HepG2 (cell line): ENCODE results near the gene EFNA2. TPM values are rescaled to one million over a fixed set of nuclear protein-coding genes. Genes with fewer than 3 reads are reported as not detected.

Source experiments
- ATAC-seq: fragments of 200-7000 bp; cut with Tn5 transposase; 3 replicates; pipeline ENCODE4 v1.9.1; 2020; ENCODE audit warnings: mild to moderate bottlenecking, moderate library complexity
- BruUV-seq: library from RNA; stranded (reverse); fragments of 400-500 nt; replicated peaks from 2 replicates; lab custom pipeline; 2021; lab: Mats Ljungman, UMichigan
- CTCF ChIA-PET: fragments of 300-600 bp; formaldehyde crosslinking; extraction: SDS; loops from one replicate; lab custom pipeline; 2021; ENCODE audit warnings: low total read pairs, inconsistent platforms, low intra/inter-chr PET ratio; lab: Yijun Ruan, JAX
- POLR2A ChIA-PET: fragments of 350-600 bp; sonication (Branson Sonifier 250); formaldehyde crosslinking; loops from one replicate; lab custom pipeline; 2020; ENCODE audit warnings: antibody characterized with exemption, inconsistent platforms; lab: Yijun Ruan, JAX
- DNase-seq: peaks from one replicate; pipeline ENCODE4 v3.0.0-alpha.2; 2015; ENCODE audit warnings: low spot score
- FAIRE-seq: peaks from 3 replicates; lab custom pipeline; 2011; peaks lifted over from hg19 to GRCh38; lab: Jason Lieb, UNC
- H2AFZ ChIP-seq: one replicate; pipeline ENCODE4 v1.6.1; 2011; ENCODE audit warnings: low read length, inconsistent platforms
- H3K27ac ChIP-seq: fragments of 300-600 bp; 3 replicates; pipeline ENCODE4 v1.8.0; 2011; ENCODE audit warnings: mixed run types, mild to moderate bottlenecking, mixed read lengths, low read length, inconsistent platforms; ENCODE audit not compliant: insufficient read depth; ENCODE audit errors: extremely low read length
- H3K27me3 ChIP-seq, 2 experiments: fragments of 200-600 bp in 1 of 2; 2 replicates in 1 of 2; 3 replicates in 1 of 2; pipeline versions ENCODE4 v1.6.0 to v1.8.0; 2011; ENCODE audit warnings: low read length in 2 of 2, mild to moderate bottlenecking in 2 of 2, moderate library complexity in 2 of 2, inconsistent platforms in 1 of 2; ENCODE audit not compliant: insufficient read depth in 2 of 2, control insufficient read depth in 1 of 2
- H3K36me3 ChIP-seq, 2 experiments: fragments of 200-600 bp in 1 of 2; replicated peaks in 1 of 2; 2 replicates in 1 of 2; 3 replicates in 1 of 2; pipeline versions ENCODE4 v1.5.1 to v1.8.0; 2011; ENCODE audit warnings: low read length in 2 of 2, inconsistent platforms in 1 of 2; ENCODE audit not compliant: insufficient read depth in 2 of 2, control insufficient read depth in 1 of 2
- H3K4me1 ChIP-seq: 2 replicates; pipeline ENCODE4 v1.5.1; 2012; ENCODE audit warnings: low read length, inconsistent platforms; ENCODE audit not compliant: insufficient read depth
- H3K4me2 ChIP-seq: 2 replicates; pipeline ENCODE4 v1.6.0; 2011; ENCODE audit warnings: low read depth, low read length, inconsistent platforms
- H3K4me3 ChIP-seq, 3 experiments: fragments of 200-600 bp in 1 of 3; sonication (generic), shearing (Covaris generic) in 1 of 3; replicated peaks in 1 of 3; 2 replicates each; pipeline ENCODE4 v1.5.1; 2011 to 2016; ENCODE audit warnings: low read length in 3 of 3, inconsistent platforms in 2 of 3, low read depth in 2 of 3, mild to moderate bottlenecking in 2 of 3, control low read depth in 1 of 3, mixed read lengths in 1 of 3; ENCODE audit not compliant: insufficient read depth in 1 of 3
- H3K79me2 ChIP-seq: one replicate; pipeline ENCODE4 v1.6.1; 2011; ENCODE audit warnings: low read length, inconsistent platforms; ENCODE audit not compliant: insufficient read depth
- H3K9ac ChIP-seq: 2 replicates; pipeline ENCODE4 v1.6.0; 2011; ENCODE audit warnings: mild to moderate bottlenecking, low read depth, low read length, inconsistent platforms; ENCODE audit not compliant: insufficient read depth
- H3K9me3 ChIP-seq: 2 replicates; pipeline ENCODE4 v1.5.1; 2012; ENCODE audit warnings: mild to moderate bottlenecking, low read length
- H4K20me1 ChIP-seq: 2 replicates; pipeline ENCODE4 v1.6.0; 2011; ENCODE audit warnings: inconsistent platforms, mild to moderate bottlenecking, low read length, moderate library complexity; ENCODE audit not compliant: insufficient read depth
- CCAR2 ChIP-seq: fragments of 200-400 bp; formaldehyde crosslinking; optimal IDR thresholded peaks from 2 replicates; pipeline ENCODE3; 2018; ENCODE audit warnings: low read depth, mild to moderate bottlenecking, low read length, moderate library complexity
- CREBL2 ChIP-seq: sonication (generic); formaldehyde crosslinking; IDR thresholded peaks from 2 replicates; pipeline ENCODE4 v1.8.1; 2023; ENCODE audit warnings: missing genetic modification reagents, mild to moderate bottlenecking, borderline replicate concordance
- EHMT2 ChIP-seq: fragments of 200-600 bp; sonication (generic); IDR thresholded peaks from 2 replicates; pipeline ENCODE4 v1.7.0; 2017; ENCODE audit warnings: antibody characterized with exemption, low read depth, low read length, borderline replicate concordance
- ISL2 ChIP-seq: sonication (generic); formaldehyde crosslinking; IDR thresholded peaks from 2 replicates; pipeline ENCODE4 v1.5.0; 2020; ENCODE audit warnings: missing genetic modification reagents
- NKX3-1 ChIP-seq: sonication (generic); formaldehyde crosslinking; IDR thresholded peaks from 2 replicates; pipeline ENCODE4 v1.5.0; 2020; ENCODE audit warnings: missing genetic modification reagents
- POLR2A ChIP-seq, 2 experiments: IDR thresholded peaks; 2 replicates each; pipeline ENCODE4 v1.6.1; 2011; ENCODE audit warnings: low read depth in 2 of 2, low read length in 2 of 2, mild to moderate bottlenecking in 1 of 2, moderate library complexity in 1 of 2; ENCODE audit not compliant: insufficient read depth in 1 of 2
- SMAD1 ChIP-seq: sonication (generic); formaldehyde crosslinking; IDR thresholded peaks from 2 replicates; pipeline ENCODE4 v1.4.0; 2020; ENCODE audit warnings: missing genetic modification reagents, low read depth, mild to moderate bottlenecking, borderline replicate concordance
- SNAPC5 ChIP-seq: sonication (generic); formaldehyde crosslinking; IDR thresholded peaks from 2 replicates; pipeline ENCODE4 v1.8.1; 2023; ENCODE audit warnings: mild to moderate bottlenecking, missing genetic modification reagents, borderline replicate concordance
- XRCC5 ChIP-seq: fragments of 200-400 bp; formaldehyde crosslinking; optimal IDR thresholded peaks from 2 replicates; pipeline ENCODE3; 2017; ENCODE audit warnings: mild to moderate bottlenecking, low read length
- ZBTB33 ChIP-seq: sonication (generic); formaldehyde crosslinking; IDR thresholded peaks from 2 replicates; pipeline ENCODE4 v1.4.0; 2020; ENCODE audit warnings: missing genetic modification reagents
- ZBTB39 ChIP-seq: sonication (generic); formaldehyde crosslinking; IDR thresholded peaks from 2 replicates; pipeline ENCODE4 v1.5.0; 2020; ENCODE audit warnings: missing genetic modification reagents
- ZBTB8A ChIP-seq: sonication (generic); formaldehyde crosslinking; IDR thresholded peaks from 2 replicates; pipeline ENCODE4 v1.4.0; 2020; ENCODE audit warnings: mild to moderate bottlenecking, low read depth, missing genetic modification reagents, borderline replicate concordance
- ZNF292 ChIP-seq: sonication (generic); formaldehyde crosslinking; IDR thresholded peaks from 2 replicates; pipeline ENCODE4 v1.8.1; 2022; ENCODE audit warnings: mild to moderate bottlenecking, low read depth, missing genetic modification reagents, borderline replicate concordance
- ZNF777 ChIP-seq: sonication (generic); formaldehyde crosslinking; IDR thresholded peaks from 2 replicates; pipeline ENCODE4 v1.4.0; 2020; ENCODE audit warnings: missing genetic modification reagents
- ZNF800 ChIP-seq: sonication (generic); formaldehyde crosslinking; IDR thresholded peaks from 2 replicates; pipeline ENCODE4 v1.4.0; 2020; ENCODE audit warnings: missing genetic modification reagents
- WGBS: methylation state at CpG from one replicate; pipeline ENCODE4 v1.1.6; 2017; ENCODE audit warnings: low lambda C conversion rate; 5-methylcytosine and 5-hydroxymethylcytosine counted together
- in situ Hi-C: cut with HindIII; loops from 2 replicates; pipeline ENCODE4 v1.10.0; 2017; ENCODE audit warnings: low pct_unique_long_range_greater_than_20kb; ENCODE audit not compliant: extremely low pct_ligation_motif_present
- intact Hi-C: fragments of 100-400 bp; cut with micrococcal nuclease; formaldehyde crosslinking; loops from one replicate; pipeline ENCODE4 v1.10.0; 2022; ENCODE audit not compliant: unreplicated experiment
- polyA plus RNA-seq, 8 experiments: library from polyadenylated mRNA; depleted of rRNA in 3 of 8; stranded (reverse) in 7 of 8; unstranded in 1 of 8; fragments of >200 nt; fragmentation: Illumina TruSeq in 4 of 8; extraction: Trizol in 4 of 8; gene quantifications; 2 replicates each; pipeline versions ENCODE4 v1.2.1 to v1.2.3, GENCODE V29; 2011 to 2016; ENCODE audit warnings: low read depth in 4 of 8, missing spikeins in 1 of 8, mixed read lengths in 1 of 8; ENCODE audit not compliant: insufficient read depth in 1 of 8
- total RNA-seq, 5 experiments: library from RNA; depleted of rRNA; stranded (reverse); fragments of >200 nt; fragmentation: Illumina TruSeq; extraction: Trizol; gene quantifications; 2 replicates each; pipeline ENCODE4 v1.2.3, GENCODE V29; 2016; ENCODE audit warnings: low read depth in 1 of 5

Gene EFNA2
- total and polyA plus RNA-seq, 2 of the 13 experiments (the other 11 are each of a cell fraction or from before 2014, with no cell fraction given), result 6.0 to 9.9 TPM

- H3K79me2 ChIP-seq, result peaks cover 22% of the 10 kb centered on the region
- ChIA-PET CTCF (interaction anchor here (1.4 to 3.3 kb wide), 2 partner anchors 23 to 35 kb away, joined by 6 to 60 read pairs; no protein-coding TSS in a partner anchor), POLR2A (interaction anchor here (0.7 to 10.1 kb wide), 16 partner anchors 9 to 146 kb away, joined by 3 to 469 read pairs (median 5); partner anchors contain the start of genes CIRBP, FAM174C and GPX4)
- no peak overlapping the region for H2AFZ ChIP-seq
- H3K4me2 ChIP-seq, result peak overlapping the region; percentile 81
- in situ Hi-C loops, result loop anchor here (5.0 kb wide), 1 partner anchor 33 kb away; the partner anchor contains the start of gene FAM174C
- H3K36me3 ChIP-seq, result no peaks in the 10 kb centered on the region
- 44% methylated on average over 6 of the region's 33 CpGs for WGBS
- no peaks in the 10 kb centered on the region for H3K9me3 ChIP-seq
- peak; percentile 81 for DNase-seq
- H3K4me1 ChIP-seq, result peaks cover 74% of the 10 kb centered on the region
- intact Hi-C loops, result loop anchor here (1.0 kb wide), 1 partner anchor 25 kb away; the partner anchor contains the start of gene CIRBP
- BruUV-seq, result no TSS peak
- H3K27me3 ChIP-seq, result no peaks in the 10 kb centered on the region
- peak overlapping the region; percentile 52 to 90 (median 80) for H3K4me3 ChIP-seq
- H4K20me1 ChIP-seq, result no peaks in the 10 kb centered on the region
- no peak for FAIRE-seq
- peak overlapping the region; percentile 96 for H3K27ac ChIP-seq
- peak overlapping the region; percentile 73 for H3K9ac ChIP-seq
- peak; percentile 44 for ATAC-seq
- no peak for TF ChIP-seq ZBTB39
- TF ChIP-seq ZNF777, result peak; percentile 24; the same call in 1 of the 2 replicates
- TF ChIP-seq POLR2A (IDR thresholded peaks at IDR 0.05; ENCODE audit: insufficient read depth in 1 of 2, low read depth in 2 of 2, low read length in 2 of 2), result no peak
- TF ChIP-seq NKX3-1 (CRISPR knock-in tag), result no peak; the same call in 1 of the 2 replicates
- TF ChIP-seq ZNF292 (CRISPR knock-in tag), result no peak
- no peak for TF ChIP-seq SNAPC5
- no peak for TF ChIP-seq CCAR2
- no peak for TF ChIP-seq ISL2
- no peak for TF ChIP-seq ZBTB8A
- TF ChIP-seq CREBL2, result no peak
- TF ChIP-seq ZBTB33 (CRISPR knock-in tag), result no peak
- no peak for TF ChIP-seq SMAD1 (CRISPR knock-in tag)
- TF ChIP-seq XRCC5, result peak; percentile 84
- no peak for TF ChIP-seq EHMT2
- TF ChIP-seq ZNF800 (CRISPR knock-in tag), result no peak
Measured at GRCh38 chr19:1243768-1244692, 41.6 kb upstream of the EFNA2 start.
